ENCODE measurements around the gene WHRN. TPM values are rescaled to one million over a fixed set of nuclear protein-coding genes. Genes with fewer than 3 reads are reported as not detected.

The WHRN gene
- total RNA-seq, 1 donor from 2014 or later: 12.2 TPM

- Mint-ChIP-seq H3K27ac (no peak overlapping the region), H3K36me3 (peaks cover 18% of the 10 kb centered on the region), H3K4me1 (ENCODE audit: unreplicated experiment) (no peaks in the 10 kb centered on the region), H3K4me3 (no peak overlapping the region), H3K27me3 (no peaks in the 10 kb centered on the region), H3K9me3 (no peaks in the 10 kb centered on the region)
- DNase-seq (ENCODE audit: extremely low spot score, unreplicated experiment): no peak
- TF ChIP-seq, protein P1, sequence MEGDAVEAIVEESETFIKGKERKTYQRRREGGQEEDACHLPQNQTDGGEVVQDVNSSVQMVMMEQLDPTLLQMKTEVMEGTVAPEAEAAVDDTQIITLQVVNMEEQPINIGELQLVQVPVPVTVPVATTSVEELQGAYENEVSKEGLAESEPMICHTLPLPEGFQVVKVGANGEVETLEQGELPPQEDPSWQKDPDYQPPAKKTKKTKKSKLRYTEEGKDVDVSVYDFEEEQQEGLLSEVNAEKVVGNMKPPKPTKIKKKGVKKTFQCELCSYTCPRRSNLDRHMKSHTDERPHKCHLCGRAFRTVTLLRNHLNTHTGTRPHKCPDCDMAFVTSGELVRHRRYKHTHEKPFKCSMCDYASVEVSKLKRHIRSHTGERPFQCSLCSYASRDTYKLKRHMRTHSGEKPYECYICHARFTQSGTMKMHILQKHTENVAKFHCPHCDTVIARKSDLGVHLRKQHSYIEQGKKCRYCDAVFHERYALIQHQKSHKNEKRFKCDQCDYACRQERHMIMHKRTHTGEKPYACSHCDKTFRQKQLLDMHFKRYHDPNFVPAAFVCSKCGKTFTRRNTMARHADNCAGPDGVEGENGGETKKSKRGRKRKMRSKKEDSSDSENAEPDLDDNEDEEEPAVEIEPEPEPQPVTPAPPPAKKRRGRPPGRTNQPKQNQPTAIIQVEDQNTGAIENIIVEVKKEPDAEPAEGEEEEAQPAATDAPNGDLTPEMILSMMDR (conservative IDR thresholded peaks at IDR 0.05): no peak
Observed at GRCh38 chr9:114362394-114362793, 142.9 kb downstream of the WHRN start.

DNA sequence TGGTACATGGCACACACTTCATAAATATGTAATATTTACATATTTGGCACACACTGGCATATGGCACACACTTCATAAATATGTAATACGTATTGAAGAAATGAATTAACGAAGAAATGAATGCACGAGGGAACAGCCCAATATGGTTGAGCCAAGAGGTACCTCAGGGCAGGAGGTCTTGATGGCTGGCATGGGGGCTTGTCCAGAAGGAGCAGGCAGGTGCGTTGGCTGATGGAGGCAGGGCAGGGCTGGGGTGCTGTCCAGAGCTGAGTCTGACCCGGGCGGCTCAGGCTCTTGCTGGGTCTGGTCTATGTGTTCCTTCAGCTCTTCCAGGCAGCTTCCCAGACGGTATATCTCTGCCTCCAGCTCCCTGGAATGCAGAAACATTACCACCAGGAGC lies 143.7 kb downstream of the WHRN start:
- Mint-ChIP-seq H3K9me3 (no peaks in the 10 kb centered on the region), H3K27ac (no peak overlapping the region), H3K36me3 (peaks cover 18% of the 10 kb centered on the region), H3K4me3 (no peak overlapping the region), H3K27me3 (no peaks in the 10 kb centered on the region), H3K4me1 (ENCODE audit: unreplicated experiment) (no peaks in the 10 kb centered on the region)
- TF ChIP-seq, protein P1 (conservative IDR thresholded peaks at IDR 0.05): no peak
- no peak for DNase-seq (ENCODE audit: extremely low spot score, unreplicated experiment)

DNA sequence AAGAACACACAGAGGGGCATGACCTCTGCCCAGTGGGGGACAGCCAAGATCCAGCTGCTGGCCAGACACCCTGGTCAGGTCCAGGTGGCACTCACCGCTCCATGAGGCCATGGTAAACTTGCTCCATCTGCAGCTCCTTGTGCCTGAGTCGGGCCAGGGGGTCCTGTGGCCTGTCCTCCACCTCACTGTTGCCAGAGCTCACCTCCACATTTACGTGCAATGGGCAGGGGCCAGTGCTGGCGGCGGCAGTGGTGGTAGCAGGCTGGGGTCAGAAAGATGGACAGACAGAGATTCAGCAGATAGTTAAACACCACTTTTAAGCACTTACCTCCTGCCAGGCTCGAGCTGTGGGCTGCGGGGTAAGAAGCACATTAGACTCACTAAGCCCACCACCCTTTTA lies 145.5 kb downstream of the WHRN start:
- Mint-ChIP-seq H3K9me3 (no peaks in the 10 kb centered on the region), H3K27me3 (no peaks in the 10 kb centered on the region), H3K36me3 (peaks cover 16% of the 10 kb centered on the region), H3K4me3 (no peak overlapping the region), H3K4me1 (ENCODE audit: unreplicated experiment) (no peaks in the 10 kb centered on the region), H3K27ac (no peak overlapping the region)
- DNase-seq (ENCODE audit: extremely low spot score, unreplicated experiment): no peak
- TF ChIP-seq, protein P1 (conservative IDR thresholded peaks at IDR 0.05): no peak

- no peaks in the 10 kb centered on the region for H3K27me3 Mint-ChIP-seq
- H3K4me1 Mint-ChIP-seq (ENCODE audit: unreplicated experiment): no peaks in the 10 kb centered on the region
- H3K27ac Mint-ChIP-seq: no peak overlapping the region
- TF ChIP-seq, protein P1 (conservative IDR thresholded peaks at IDR 0.05): no peak
- peaks cover 14% of the 10 kb centered on the region for H3K36me3 Mint-ChIP-seq
- H3K9me3 Mint-ChIP-seq: no peaks in the 10 kb centered on the region
- H3K4me3 Mint-ChIP-seq: no peak overlapping the region
- DNase-seq (ENCODE audit: extremely low spot score, unreplicated experiment): no peak
Observed at GRCh38 chr9:114357911-114358328, 147.4 kb downstream of the WHRN start.

DNA sequence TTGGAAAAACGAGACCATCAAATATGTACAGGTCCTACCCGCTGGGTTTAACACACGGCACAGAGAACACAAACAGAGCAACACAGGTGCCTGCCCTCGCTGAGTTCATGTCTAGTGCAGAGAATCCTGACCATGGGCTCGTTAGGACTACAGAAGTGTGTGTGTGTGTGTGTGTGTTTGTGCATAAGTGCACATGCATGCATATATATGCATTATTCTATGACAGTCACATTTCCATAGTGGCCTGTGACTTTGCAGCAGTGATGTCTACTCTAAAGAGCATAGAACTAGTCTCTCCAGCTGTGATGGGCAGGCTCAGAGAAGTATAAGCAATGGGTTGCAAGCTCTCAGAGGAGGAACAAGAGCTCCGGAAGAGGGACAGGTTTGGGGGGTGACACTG lies 147.9 kb downstream of the WHRN start:
- TF ChIP-seq, protein P1 (conservative IDR thresholded peaks at IDR 0.05): no peak
- Mint-ChIP-seq H3K27me3 (no peaks in the 10 kb centered on the region), H3K36me3 (peaks cover 14% of the 10 kb centered on the region), H3K4me3 (no peak overlapping the region), H3K9me3 (no peaks in the 10 kb centered on the region), H3K4me1 (ENCODE audit: unreplicated experiment) (no peaks in the 10 kb centered on the region), H3K27ac (no peak overlapping the region)
- no peak for DNase-seq (ENCODE audit: extremely low spot score, unreplicated experiment)

GRCh38 chr9:114356792-114357191 lies 148.5 kb downstream of the WHRN start:
- Mint-ChIP-seq H3K36me3 (peaks cover 14% of the 10 kb centered on the region), H3K27me3 (no peaks in the 10 kb centered on the region), H3K4me3 (no peak overlapping the region), H3K9me3 (no peaks in the 10 kb centered on the region), H3K4me1 (ENCODE audit: unreplicated experiment) (no peaks in the 10 kb centered on the region), H3K27ac (no peak overlapping the region)
- no peak for DNase-seq (ENCODE audit: extremely low spot score, unreplicated experiment)
- TF ChIP-seq, protein P1 (conservative IDR thresholded peaks at IDR 0.05): no peak
